GM19324 (cell line): Measurements from ENCODE around the gene SNX1.
"Not testable (repeated sequence)": the region's sequence is repeated elsewhere in the genome, so short reads cannot be mapped to it uniquely, and the experiment has no call there.

Source experiments
- ATAC-seq: cut with Tn5 transposase; IDR thresholded peaks from one replicate; pipeline ENCODE4 v1.9.1; 2021; ENCODE audit warnings: mild to moderate bottlenecking, moderate library complexity; ENCODE audit not compliant: unreplicated experiment, low FRiP score

The SNX1 gene

GRCh38 chr15:64112073-64112772 lies 16.4 kb downstream of the SNX1 start:
- ATAC-seq, result no peak

- ATAC-seq, result no peak
These were observed 17.1 kb downstream of the SNX1 start for GRCh38 chr15:64112904-64113303.

- no peak for ATAC-seq
These were observed 22.1 kb downstream of the SNX1 start for GRCh38 chr15:64117759-64118487.

- ATAC-seq, result not testable (repeated sequence)
These were observed 24.5 kb downstream of the SNX1 start for GRCh38 chr15:64120322-64120721.

- ATAC-seq, result no peak
These were observed 25.8 kb downstream of the SNX1 start for GRCh38 chr15:64121614-64122013.

- no peak for ATAC-seq
These were observed 26.7 kb downstream of the SNX1 start for GRCh38 chr15:64122444-64122843.

- ATAC-seq, result no peak
These were observed 27.2 kb downstream of the SNX1 start for GRCh38 chr15:64122936-64123351.

- no peak for ATAC-seq
These were observed 30.2 kb downstream of the SNX1 start for GRCh38 chr15:64125978-64126377.

GRCh38 chr15:64127521-64128270 lies 31.9 kb downstream of the SNX1 start:
- no peak for ATAC-seq

- ATAC-seq, result no peak
These were observed 34.4 kb downstream of the SNX1 start for GRCh38 chr15:64130159-64130558.

- no peak for ATAC-seq
These were observed 35.8 kb downstream of the SNX1 start for GRCh38 chr15:64131547-64131946.

GRCh38 chr15:64132217-64132616 lies 36.4 kb downstream of the SNX1 start:
- no peak for ATAC-seq

- no peak for ATAC-seq
These were observed 38.0 kb downstream of the SNX1 start for GRCh38 chr15:64133623-64134344.

- no peak for ATAC-seq
These were observed 38.6 kb downstream of the SNX1 start for GRCh38 chr15:64134345-64134829.

GRCh38 chr15:64136347-64136746 lies 40.6 kb downstream of the SNX1 start:
- ATAC-seq, result no peak

- no peak for ATAC-seq
These were observed 41.5 kb downstream of the SNX1 start for GRCh38 chr15:64137226-64137833.

- ATAC-seq, result no peak
These were observed 42.7 kb downstream of the SNX1 start for GRCh38 chr15:64138331-64138941.

- ATAC-seq, result no peak
These were observed 46.2 kb downstream of the SNX1 start for GRCh38 chr15:64141798-64142512.

GRCh38 chr15:64143276-64143675 lies 47.5 kb downstream of the SNX1 start:
- ATAC-seq, result no peak
